ENCODE measurements around the gene PDCL3. TPM values are rescaled to one million over a fixed set of nuclear protein-coding genes. Genes with fewer than 3 reads are reported as not detected.

The PDCL3 gene
- total and polyA plus RNA-seq, 8 donors, result 4.9 to 14.5 (median 8.2) TPM

GRCh38 chr2:100603414-100603813, 40.6 kb downstream of the PDCL3 start:
- H3K9me3 ChIP-seq, result no peaks in the 10 kb centered on the region
- no peak for ATAC-seq
- TF ChIP-seq, protein P1, sequence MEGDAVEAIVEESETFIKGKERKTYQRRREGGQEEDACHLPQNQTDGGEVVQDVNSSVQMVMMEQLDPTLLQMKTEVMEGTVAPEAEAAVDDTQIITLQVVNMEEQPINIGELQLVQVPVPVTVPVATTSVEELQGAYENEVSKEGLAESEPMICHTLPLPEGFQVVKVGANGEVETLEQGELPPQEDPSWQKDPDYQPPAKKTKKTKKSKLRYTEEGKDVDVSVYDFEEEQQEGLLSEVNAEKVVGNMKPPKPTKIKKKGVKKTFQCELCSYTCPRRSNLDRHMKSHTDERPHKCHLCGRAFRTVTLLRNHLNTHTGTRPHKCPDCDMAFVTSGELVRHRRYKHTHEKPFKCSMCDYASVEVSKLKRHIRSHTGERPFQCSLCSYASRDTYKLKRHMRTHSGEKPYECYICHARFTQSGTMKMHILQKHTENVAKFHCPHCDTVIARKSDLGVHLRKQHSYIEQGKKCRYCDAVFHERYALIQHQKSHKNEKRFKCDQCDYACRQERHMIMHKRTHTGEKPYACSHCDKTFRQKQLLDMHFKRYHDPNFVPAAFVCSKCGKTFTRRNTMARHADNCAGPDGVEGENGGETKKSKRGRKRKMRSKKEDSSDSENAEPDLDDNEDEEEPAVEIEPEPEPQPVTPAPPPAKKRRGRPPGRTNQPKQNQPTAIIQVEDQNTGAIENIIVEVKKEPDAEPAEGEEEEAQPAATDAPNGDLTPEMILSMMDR (IDR thresholded peaks at IDR 0.05), result no peak
- no peak overlapping the region for H3K4me3 ChIP-seq
- H3K36me3 ChIP-seq, result no peaks in the 10 kb centered on the region
- FAIRE-seq, result no peak
- WGBS, 2 donors, result 84 to 90% methylated on average over 7 of the region's 7 CpGs
- intact Hi-C loops (cut with DNase I), result loop anchor here in 1 of 3 donors (5.0 kb wide), 1 partner anchor 384 kb away; no protein-coding TSS in a partner anchor
- no peaks in the 10 kb centered on the region for H3K4me1 ChIP-seq
- H3K27ac ChIP-seq, result no peak overlapping the region
- no peak for DNase-seq
- H3K27me3 ChIP-seq, result no peaks in the 10 kb centered on the region

- no peaks in the 10 kb centered on the region for H3K36me3 ChIP-seq
- no peak for ATAC-seq
- H3K27me3 ChIP-seq, result no peaks in the 10 kb centered on the region
- no peaks in the 10 kb centered on the region for H3K4me1 ChIP-seq
- no peak for DNase-seq
- intact Hi-C loops (cut with DNase I), result loop anchor here in 1 of 3 donors (5.0 kb wide), 1 partner anchor 383 kb away; no protein-coding TSS in a partner anchor
- no peak overlapping the region for H3K4me3 ChIP-seq
- no peaks in the 10 kb centered on the region for H3K9me3 ChIP-seq
- 68 to 77% methylated on average over 10 of the region's 10 CpGs for WGBS, 2 donors
- H3K27ac ChIP-seq, result no peak overlapping the region
- TF ChIP-seq, protein P1 (IDR thresholded peaks at IDR 0.05), result no peak
- FAIRE-seq, result no peak
These were observed 41.3 kb downstream of the PDCL3 start for GRCh38 chr2:100603948-100604633.

- DNase-seq (no peak), FAIRE-seq (no peak), ATAC-seq (peak in 1 of 4 donors; percentile 17)
- WGBS, 2 donors, result 35 to 40% methylated on average over 5 of the region's 5 CpGs
- TF ChIP-seq, protein P1 (IDR thresholded peaks at IDR 0.05), result no peak
- H3K4me1 ChIP-seq, result no peaks in the 10 kb centered on the region
- H3K4me3 ChIP-seq, result no peak overlapping the region
- H3K27ac ChIP-seq, result no peak overlapping the region
- no peaks in the 10 kb centered on the region for H3K36me3 ChIP-seq
- no peaks in the 10 kb centered on the region for H3K9me3 ChIP-seq
- intact Hi-C loops (cut with DNase I), result no loop called here
- H3K27me3 ChIP-seq, result no peaks in the 10 kb centered on the region
These were observed 43.5 kb downstream of the PDCL3 start for GRCh38 chr2:100606332-100606725.

DNA sequence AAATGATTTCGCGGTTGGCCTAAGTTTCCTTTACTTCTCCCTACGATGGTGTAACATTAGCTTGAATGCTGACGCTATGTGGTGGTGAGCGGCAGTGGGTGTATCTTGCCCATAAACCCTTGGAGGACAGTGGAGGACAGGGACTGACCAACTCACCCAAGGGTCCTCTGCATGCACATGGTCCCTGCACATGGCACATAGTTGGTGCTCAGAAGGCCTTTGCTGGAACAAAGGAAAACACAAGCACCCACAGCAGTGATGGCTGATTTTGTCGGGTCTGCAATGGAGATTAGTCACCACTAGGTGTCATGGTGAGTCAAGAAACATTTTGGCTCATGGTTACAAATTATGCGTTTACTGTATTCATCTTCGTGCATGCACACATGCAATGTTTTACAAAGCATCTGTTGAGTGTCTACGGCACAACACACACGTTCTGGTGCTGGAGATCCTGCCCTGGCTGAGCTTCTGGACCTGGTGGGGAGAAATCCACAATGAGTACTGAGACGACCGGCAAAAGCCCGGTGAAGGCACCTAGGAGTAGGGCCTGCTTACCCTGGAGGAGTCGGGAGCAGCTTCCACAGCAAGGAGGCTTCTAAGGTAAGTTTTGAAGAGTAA, 44.0 kb downstream of the PDCL3 start:
- Histone ChIP-seq H3K4me3 (no peak overlapping the region), H3K4me1 (no peaks in the 10 kb centered on the region), H3K27me3 (no peaks in the 10 kb centered on the region), H3K36me3 (no peaks in the 10 kb centered on the region), H3K9me3 (no peaks in the 10 kb centered on the region), H3K27ac (no peak overlapping the region)
- FAIRE-seq, result no peak
- TF ChIP-seq, protein P1 (IDR thresholded peaks at IDR 0.05), result peak; percentile 52 to 82 (median 75)
- WGBS, 2 donors, result 46 to 48% methylated on average over 14 of the region's 14 CpGs
- intact Hi-C loops (cut with DNase I), result no loop called here
- peak in 1 of 6 donors; percentile 42 for DNase-seq
- peak; percentile 38 to 82 (median 79) for ATAC-seq
